RPMI8226 (cell line): ENCODE results near the gene FTL.

Experiments
- DNase-seq: peaks from one replicate; pipeline ENCODE4 v3.0.0-alpha.2; 2015

FTL gene

DNA sequence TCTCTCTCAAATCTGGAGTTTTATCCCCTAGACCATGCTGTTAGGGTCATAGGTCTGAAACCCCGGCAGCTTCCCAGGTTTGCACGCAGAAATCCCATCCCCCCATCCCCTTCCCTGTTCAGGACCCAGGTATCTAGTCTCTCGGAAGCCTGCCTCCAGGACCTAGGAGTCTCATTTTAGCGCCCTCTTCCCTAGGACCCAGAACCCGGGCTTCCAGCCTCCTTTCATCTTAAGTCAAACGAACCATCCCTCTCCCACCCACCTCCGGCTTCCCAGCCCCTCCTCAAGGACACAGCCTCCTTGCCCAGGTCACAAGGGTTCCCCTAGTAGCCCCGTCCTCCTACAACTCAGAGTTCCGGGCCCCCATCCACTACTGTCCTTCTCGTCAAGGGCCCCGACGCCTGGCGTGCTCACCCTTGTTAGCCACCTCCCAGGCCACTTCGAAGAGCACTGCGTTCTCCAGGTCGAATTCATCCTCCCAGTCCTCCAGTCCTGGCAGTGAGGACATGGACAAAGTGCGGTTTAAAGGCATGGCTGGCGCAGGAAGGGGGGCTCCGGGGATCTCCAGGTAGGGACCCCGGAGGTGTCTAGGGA, 27.6 kb downstream of the FTL start:
- DNase-seq, result no peak

DNA sequence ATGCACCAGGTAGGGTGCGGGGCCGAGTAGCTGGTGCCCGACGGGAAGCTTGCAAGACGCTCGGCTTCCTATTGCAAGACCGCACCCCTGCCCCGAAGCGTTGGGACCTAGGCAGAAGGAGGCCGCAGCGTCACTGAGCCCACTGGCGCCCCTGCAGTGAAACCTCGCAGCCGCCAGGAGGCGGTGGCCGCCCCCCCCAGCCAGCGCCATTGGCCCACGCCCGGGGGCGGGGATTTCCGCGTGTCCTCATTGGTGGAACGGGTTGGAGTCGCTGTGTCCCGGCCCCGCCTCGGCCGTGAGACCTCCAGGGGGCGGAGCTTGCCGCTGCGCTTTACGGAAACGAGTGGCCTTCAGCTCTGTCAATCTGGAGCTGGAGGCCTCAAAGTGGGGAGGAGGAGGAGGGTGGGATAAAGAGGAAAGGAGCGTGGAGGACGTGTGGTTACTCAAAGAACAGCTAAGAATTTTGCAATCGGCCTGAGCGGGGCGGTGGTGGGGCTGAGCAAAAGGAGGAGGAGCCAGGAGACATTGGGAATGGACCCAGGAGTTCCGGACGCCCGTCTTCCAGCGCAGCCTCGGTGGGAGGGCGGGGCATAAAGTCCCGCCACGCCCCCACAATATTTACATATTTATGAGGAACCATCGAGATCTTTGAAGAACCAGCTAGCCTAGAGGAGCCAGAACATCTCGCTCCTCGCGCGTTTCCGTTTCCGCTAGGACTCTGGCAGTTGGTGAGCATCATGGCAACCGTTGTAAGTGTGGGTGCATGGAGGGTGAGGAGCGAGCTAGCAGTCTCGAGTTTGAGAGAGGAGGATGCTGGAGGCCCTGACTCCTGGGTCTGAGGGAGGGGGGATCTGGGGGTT, 28.3 kb downstream of the FTL start, which contains the start of the genes GYS1 and RUVBL2:
GYS1 (minus strand) TSS at position 135 of the 860 bp plus-strand sequence. CDS start 197 bp downstream, outside the sequence.
RUVBL2 (plus strand) TSS at position 713 of the 860 bp plus-strand sequence; CDS start at position 738, 25 bp downstream.
- DNase-seq, result peak; percentile 98

DNA sequence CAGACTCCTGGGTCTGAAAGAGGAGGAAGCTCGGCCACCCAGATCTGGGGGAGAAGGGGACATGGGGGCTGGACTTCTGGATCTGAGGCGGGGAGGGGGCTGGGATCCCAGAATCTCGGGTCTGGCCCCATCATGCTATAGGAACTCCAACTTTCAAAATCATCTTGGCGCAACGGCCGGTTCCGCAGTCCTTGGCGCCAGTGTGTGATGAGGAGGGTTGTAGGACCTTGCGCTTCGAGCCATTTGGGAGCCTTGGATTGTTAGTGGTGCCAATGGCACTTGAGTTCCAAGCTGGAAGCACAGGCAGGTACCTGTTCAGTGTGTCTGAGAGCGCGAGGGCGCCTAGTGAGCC, 28.9 kb downstream of the FTL start:
- no peak for DNase-seq

GRCh38 chr19:48997972-48998371, 32.9 kb downstream of the FTL start:
- peak; percentile 46 for DNase-seq

- peak; percentile 37 for DNase-seq
Measured at GRCh38 chr19:48999481-49000325, 34.6 kb downstream of the FTL start.

- DNase-seq, result no peak
Measured at GRCh38 chr19:49004133-49004532, 39.0 kb downstream of the FTL start.

GRCh38 chr19:49004964-49005614, 40.0 kb downstream of the FTL start:
- no peak for DNase-seq

- no peak for DNase-seq
Measured at GRCh38 chr19:49006905-49007304, 41.8 kb downstream of the FTL start.

- no peak for DNase-seq
Measured at GRCh38 chr19:49009828-49010227, 44.7 kb downstream of the FTL start.

DNA sequence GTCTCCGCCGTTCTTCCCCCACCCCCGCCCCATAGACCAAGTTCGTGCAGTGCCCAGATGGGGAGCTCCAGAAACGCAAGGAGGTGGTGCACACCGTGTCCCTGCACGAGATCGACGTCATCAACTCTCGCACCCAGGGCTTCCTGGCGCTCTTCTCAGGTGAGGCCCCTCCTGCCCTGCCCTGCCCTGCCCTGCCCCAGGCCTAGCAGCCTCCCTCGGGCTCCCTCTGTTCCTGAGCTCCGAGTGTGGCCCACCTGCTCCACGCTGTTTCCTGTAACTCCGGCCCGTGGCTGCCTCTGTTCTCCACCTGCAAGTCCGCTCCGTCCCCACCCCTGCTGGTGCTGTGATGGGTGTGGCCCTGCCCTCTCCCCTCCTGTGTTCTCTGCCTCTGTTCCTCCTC, 45.3 kb downstream of the FTL start:
- DNase-seq, result no peak

GRCh38 chr19:49011194-49011593, 46.1 kb downstream of the FTL start:
- no peak for DNase-seq

DNA sequence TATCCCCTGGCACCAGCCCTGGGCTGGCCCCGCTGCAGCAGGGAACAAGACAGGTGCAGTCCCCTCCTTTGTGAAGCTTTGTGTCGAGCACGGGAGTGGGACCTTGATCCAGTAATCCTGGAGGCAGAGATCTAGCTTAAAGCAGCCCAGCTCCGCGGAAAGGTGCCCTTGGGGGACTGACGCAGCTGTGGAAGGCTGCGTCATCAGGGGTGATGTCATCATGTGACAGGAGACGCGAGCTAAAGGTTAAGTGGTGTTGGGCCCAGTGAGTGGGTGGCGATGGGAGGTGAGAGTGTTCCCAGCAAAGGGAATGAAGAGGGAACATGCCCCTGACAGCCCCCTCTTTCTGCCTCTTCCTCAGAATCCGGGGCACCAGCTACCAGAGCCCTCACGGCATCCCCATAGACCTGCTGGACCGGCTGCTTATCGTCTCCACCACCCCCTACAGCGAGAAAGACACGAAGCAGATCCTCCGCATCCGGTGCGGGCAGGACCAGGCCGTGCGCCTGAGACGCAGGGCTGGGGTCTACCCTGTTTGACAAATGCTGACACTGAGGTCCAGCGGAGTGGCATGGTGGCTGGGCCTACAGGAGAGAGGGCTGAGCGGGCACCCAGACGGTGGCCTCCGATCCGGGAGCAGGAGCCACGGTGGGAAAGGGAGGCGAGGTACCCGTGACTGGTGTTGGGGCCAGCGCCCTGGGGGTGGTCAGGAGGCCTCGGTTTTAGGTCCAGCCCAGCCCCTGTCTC, 49.2 kb downstream of the FTL start:
- DNase-seq, result no peak

- DNase-seq, result no peak
Measured at GRCh38 chr19:49014870-49015255, 49.8 kb downstream of the FTL start.

- no peak for DNase-seq
Measured at GRCh38 chr19:49016067-49016839, 51.1 kb downstream of the FTL start.
